ENCODE data around the gene NUDT16. TPM values are rescaled to one million over a fixed set of nuclear protein-coding genes. Genes with fewer than 3 reads are reported as not detected.

Gene NUDT16
- total and polyA plus RNA-seq, 2 of the 8 experiments (the other 6 are each of a cell fraction or from before 2014, with no cell fraction given), result 8.5 to 19.1 TPM

- TF ChIP-seq CHD7 (IDR thresholded peaks at IDR 0.05; ENCODE audit: insufficient replicate concordance, low read length) (no peak), RFX5 (IDR thresholded peaks at IDR 0.05; ENCODE audit: borderline replicate concordance, low read depth, low read length) (no peak)
Measured at GRCh38 chr3:131349946-131350347, 31.6 kb upstream of the NUDT16 start (continued).
